Sigmoid colon (tissue), 4 donors: ENCODE results near the gene FRY.

Source experiments
- EP300 ChIP-seq, 4 donors: sonication (generic); formaldehyde crosslinking; IDR thresholded peaks; one replicate each; pipeline ENCODE4 v1.6.1; 2017; ENCODE audit warnings: antibody characterized with exemption in 4 of 4
- POLR2A ChIP-seq, 2 donors: fragments of 450-650 bp; IDR thresholded peaks; one replicate each; pipeline ENCODE4 v1.6.1; 2016; ENCODE audit warnings: antibody characterized with exemption in 2 of 2, mild to moderate bottlenecking in 2 of 2, moderate library complexity in 2 of 2

GRCh38 chr13:32175307-32175706 lies 143.7 kb downstream of the FRY start:
- no peak for TF ChIP-seq POLR2A (IDR thresholded peaks at IDR 0.05)
- TF ChIP-seq EP300 (IDR thresholded peaks at IDR 0.05): no peak
